Amniotic stem cell (primary cell): Measurements from ENCODE around the gene TBC1D21.

ENCODE experiments used
- DNase-seq: peaks from one replicate; lab custom pipeline; 2025; lab: John Stamatoyannopoulos, UW

The TBC1D21 gene

GRCh38 chr15:73873456-73873855, at the start of gene TBC1D21:
Gene TBC1D21, plus strand, starts transcription at chr15:73873564. Its CDS starts 146 bp downstream, at chr15:73873710.
- no peak for DNase-seq

- no peak for DNase-seq
Observed at GRCh38 chr15:73826711-73827251, 46.6 kb upstream of the TBC1D21 start.

- DNase-seq: no peak
Observed at GRCh38 chr15:73829523-73829922, 43.8 kb upstream of the TBC1D21 start.

- no peak for DNase-seq
Observed at GRCh38 chr15:73832657-73833056, 40.7 kb upstream of the TBC1D21 start.

GRCh38 chr15:73836845-73837244, 36.5 kb upstream of the TBC1D21 start:
- no peak for DNase-seq

GRCh38 chr15:73838831-73839426, 34.4 kb upstream of the TBC1D21 start:
- DNase-seq: no peak

- DNase-seq: no peak
Observed at GRCh38 chr15:73839699-73840377, 33.5 kb upstream of the TBC1D21 start.

GRCh38 chr15:73840771-73841170, 32.6 kb upstream of the TBC1D21 start:
- DNase-seq: no peak

- no peak for DNase-seq
Observed at GRCh38 chr15:73841756-73842725, 31.3 kb upstream of the TBC1D21 start.

- DNase-seq: no peak
Observed at GRCh38 chr15:73843787-73844186, 29.6 kb upstream of the TBC1D21 start.

- no peak for DNase-seq
Observed at GRCh38 chr15:73844356-73844755, 29.0 kb upstream of the TBC1D21 start.

GRCh38 chr15:73845507-73845906, 27.9 kb upstream of the TBC1D21 start:
- no peak for DNase-seq

- DNase-seq: no peak
Observed at GRCh38 chr15:73845907-73846306, 27.5 kb upstream of the TBC1D21 start.

- no peak for DNase-seq
Observed at GRCh38 chr15:73849641-73850040, 23.7 kb upstream of the TBC1D21 start.

GRCh38 chr15:73850228-73850627, 23.1 kb upstream of the TBC1D21 start:
- no peak for DNase-seq

GRCh38 chr15:73851689-73852088, 21.7 kb upstream of the TBC1D21 start:
- peak; percentile 25 for DNase-seq

GRCh38 chr15:73852507-73852906, 20.9 kb upstream of the TBC1D21 start:
- DNase-seq: no peak

GRCh38 chr15:73854265-73854664, 19.1 kb upstream of the TBC1D21 start:
- no peak for DNase-seq

- DNase-seq: no peak
Observed at GRCh38 chr15:73856458-73857192, 16.7 kb upstream of the TBC1D21 start.

GRCh38 chr15:73857193-73857920, 16.0 kb upstream of the TBC1D21 start:
- no peak for DNase-seq

GRCh38 chr15:73858062-73858461, 15.3 kb upstream of the TBC1D21 start:
- DNase-seq: no peak
